ENCODE results near the gene C4orf46. TPM values are rescaled to one million over a fixed set of nuclear protein-coding genes. Genes with fewer than 3 reads are reported as not detected.
"Not testable (repeated sequence)": the region's sequence is repeated elsewhere in the genome, so short reads cannot be mapped to it uniquely, and the experiment has no call there.

The C4orf46 gene
- 10.2 and 10.6 TPM in 2 replicates for total RNA-seq (2014; rRNA removed; shearing (Covaris generic))

- DNase-seq (ENCODE audit: low read depth), result no peak
Measured at GRCh38 chr4:158671665-158671914, at the start of gene C4orf46. Gene C4orf46, minus strand, starts transcription at chr4:158671887. Its CDS starts 86 bp downstream, at chr4:158671801.

- no peak for DNase-seq (ENCODE audit: low read depth)
Measured at GRCh38 chr4:158715802-158716201, 44.1 kb upstream of the C4orf46 start.

- no peak for DNase-seq (ENCODE audit: low read depth)
Measured at GRCh38 chr4:158714937-158715336, 43.2 kb upstream of the C4orf46 start.

GRCh38 chr4:158712622-158713021, 40.9 kb upstream of the C4orf46 start:
- DNase-seq (ENCODE audit: low read depth), result not testable (repeated sequence)

- DNase-seq (ENCODE audit: low read depth), result no peak
Measured at GRCh38 chr4:158710814-158711213, 39.1 kb upstream of the C4orf46 start.

GRCh38 chr4:158704274-158704673, 32.6 kb upstream of the C4orf46 start:
- no peak for DNase-seq (ENCODE audit: low read depth)

- no peak for DNase-seq (ENCODE audit: low read depth)
Measured at GRCh38 chr4:158688813-158689212, 17.1 kb upstream of the C4orf46 start.

GRCh38 chr4:158682066-158682465, 10.4 kb upstream of the C4orf46 start:
- DNase-seq (ENCODE audit: low read depth), result no peak

- DNase-seq (ENCODE audit: low read depth), result no peak
Measured at GRCh38 chr4:158681629-158682028, 9.9 kb upstream of the C4orf46 start.

GRCh38 chr4:158678767-158679166, 7.1 kb upstream of the C4orf46 start:
- DNase-seq (ENCODE audit: low read depth), result no peak

- DNase-seq (ENCODE audit: low read depth), result no peak
Measured at GRCh38 chr4:158676076-158676475, 4.4 kb upstream of the C4orf46 start.

- DNase-seq (ENCODE audit: low read depth), result no peak
Measured at GRCh38 chr4:158673633-158674032, 1.9 kb upstream of the C4orf46 start.

- DNase-seq (ENCODE audit: low read depth), result peak; percentile 97
Measured at GRCh38 chr4:158671915-158672806, 474 bp upstream of the C4orf46 start, which contains the start of gene ETFDH. Gene ETFDH, plus strand, starts transcription at chr4:158672296. Its CDS starts 161 bp downstream, at chr4:158672457.

GRCh38 chr4:158670975-158671664, 567 bp downstream of the C4orf46 start:
- peak; percentile 68 for DNase-seq (ENCODE audit: low read depth)

GRCh38 chr4:158669310-158669709, 2.4 kb downstream of the C4orf46 start:
- no peak for DNase-seq (ENCODE audit: low read depth)

- no peak for DNase-seq (ENCODE audit: low read depth)
Measured at GRCh38 chr4:158667651-158668198, 4.0 kb downstream of the C4orf46 start.

GRCh38 chr4:158666892-158667291, 4.8 kb downstream of the C4orf46 start:
- no peak for DNase-seq (ENCODE audit: low read depth)

GRCh38 chr4:158664806-158665205, 6.9 kb downstream of the C4orf46 start:
- no peak for DNase-seq (ENCODE audit: low read depth)

GRCh38 chr4:158663707-158664625, 7.7 kb downstream of the C4orf46 start:
- DNase-seq (ENCODE audit: low read depth), result not testable (repeated sequence)

- not testable (repeated sequence) for DNase-seq (ENCODE audit: low read depth)
Measured at GRCh38 chr4:158663255-158663654, 8.4 kb downstream of the C4orf46 start.

- no peak for DNase-seq (ENCODE audit: low read depth)
Measured at GRCh38 chr4:158657291-158657690, 14.4 kb downstream of the C4orf46 start.

- no peak for DNase-seq (ENCODE audit: low read depth)
Measured at GRCh38 chr4:158656439-158656838, 15.2 kb downstream of the C4orf46 start.

Measured in Daoy (cell line).